ENCODE data around the gene RNF4.

RNF4 gene

DNA sequence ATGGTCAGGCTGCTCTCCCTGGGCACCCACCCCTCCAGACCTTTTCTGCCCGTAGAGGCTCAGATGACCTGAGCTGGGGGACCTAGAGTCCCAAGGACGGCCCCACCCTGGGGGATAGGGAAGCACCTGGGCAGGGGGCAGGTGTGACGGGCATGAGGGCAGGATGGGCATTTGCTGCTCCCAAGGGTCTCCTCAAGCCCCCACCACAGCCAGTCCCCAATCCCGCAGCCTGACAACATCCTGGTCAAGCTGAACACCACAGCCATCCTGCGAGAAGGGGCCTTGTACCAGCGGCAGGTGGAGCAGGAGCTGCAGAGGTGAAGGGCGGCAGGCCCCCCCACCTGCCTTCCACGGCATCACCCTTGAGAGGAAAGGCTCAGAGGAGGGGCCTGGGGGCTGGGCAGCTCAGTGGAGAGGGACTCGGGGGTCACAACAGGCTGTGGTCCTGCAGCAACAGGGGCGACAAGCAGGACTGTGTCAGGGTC lies 17.8 kb upstream of the RNF4 start:
- TF ChIP-seq SPI1 (IDR thresholded peaks at IDR 0.05; ENCODE audit: borderline replicate concordance, low read depth): no peak
- TF ChIP-seq, protein P1, sequence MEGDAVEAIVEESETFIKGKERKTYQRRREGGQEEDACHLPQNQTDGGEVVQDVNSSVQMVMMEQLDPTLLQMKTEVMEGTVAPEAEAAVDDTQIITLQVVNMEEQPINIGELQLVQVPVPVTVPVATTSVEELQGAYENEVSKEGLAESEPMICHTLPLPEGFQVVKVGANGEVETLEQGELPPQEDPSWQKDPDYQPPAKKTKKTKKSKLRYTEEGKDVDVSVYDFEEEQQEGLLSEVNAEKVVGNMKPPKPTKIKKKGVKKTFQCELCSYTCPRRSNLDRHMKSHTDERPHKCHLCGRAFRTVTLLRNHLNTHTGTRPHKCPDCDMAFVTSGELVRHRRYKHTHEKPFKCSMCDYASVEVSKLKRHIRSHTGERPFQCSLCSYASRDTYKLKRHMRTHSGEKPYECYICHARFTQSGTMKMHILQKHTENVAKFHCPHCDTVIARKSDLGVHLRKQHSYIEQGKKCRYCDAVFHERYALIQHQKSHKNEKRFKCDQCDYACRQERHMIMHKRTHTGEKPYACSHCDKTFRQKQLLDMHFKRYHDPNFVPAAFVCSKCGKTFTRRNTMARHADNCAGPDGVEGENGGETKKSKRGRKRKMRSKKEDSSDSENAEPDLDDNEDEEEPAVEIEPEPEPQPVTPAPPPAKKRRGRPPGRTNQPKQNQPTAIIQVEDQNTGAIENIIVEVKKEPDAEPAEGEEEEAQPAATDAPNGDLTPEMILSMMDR (IDR thresholded peaks at IDR 0.05; ENCODE audit: insufficient read depth, low read length): no peak
- TF ChIP-seq POLR2AphosphoS5 (IDR thresholded peaks at IDR 0.05; ENCODE audit: low read depth): no peak
- TF ChIP-seq, protein P2, sequence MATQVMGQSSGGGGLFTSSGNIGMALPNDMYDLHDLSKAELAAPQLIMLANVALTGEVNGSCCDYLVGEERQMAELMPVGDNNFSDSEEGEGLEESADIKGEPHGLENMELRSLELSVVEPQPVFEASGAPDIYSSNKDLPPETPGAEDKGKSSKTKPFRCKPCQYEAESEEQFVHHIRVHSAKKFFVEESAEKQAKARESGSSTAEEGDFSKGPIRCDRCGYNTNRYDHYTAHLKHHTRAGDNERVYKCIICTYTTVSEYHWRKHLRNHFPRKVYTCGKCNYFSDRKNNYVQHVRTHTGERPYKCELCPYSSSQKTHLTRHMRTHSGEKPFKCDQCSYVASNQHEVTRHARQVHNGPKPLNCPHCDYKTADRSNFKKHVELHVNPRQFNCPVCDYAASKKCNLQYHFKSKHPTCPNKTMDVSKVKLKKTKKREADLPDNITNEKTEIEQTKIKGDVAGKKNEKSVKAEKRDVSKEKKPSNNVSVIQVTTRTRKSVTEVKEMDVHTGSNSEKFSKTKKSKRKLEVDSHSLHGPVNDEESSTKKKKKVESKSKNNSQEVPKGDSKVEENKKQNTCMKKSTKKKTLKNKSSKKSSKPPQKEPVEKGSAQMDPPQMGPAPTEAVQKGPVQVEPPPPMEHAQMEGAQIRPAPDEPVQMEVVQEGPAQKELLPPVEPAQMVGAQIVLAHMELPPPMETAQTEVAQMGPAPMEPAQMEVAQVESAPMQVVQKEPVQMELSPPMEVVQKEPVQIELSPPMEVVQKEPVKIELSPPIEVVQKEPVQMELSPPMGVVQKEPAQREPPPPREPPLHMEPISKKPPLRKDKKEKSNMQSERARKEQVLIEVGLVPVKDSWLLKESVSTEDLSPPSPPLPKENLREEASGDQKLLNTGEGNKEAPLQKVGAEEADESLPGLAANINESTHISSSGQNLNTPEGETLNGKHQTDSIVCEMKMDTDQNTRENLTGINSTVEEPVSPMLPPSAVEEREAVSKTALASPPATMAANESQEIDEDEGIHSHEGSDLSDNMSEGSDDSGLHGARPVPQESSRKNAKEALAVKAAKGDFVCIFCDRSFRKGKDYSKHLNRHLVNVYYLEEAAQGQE (IDR thresholded peaks at IDR 0.05; ENCODE audit: insufficient replicate concordance, low read depth): no peak
- TF ChIP-seq GABPA (IDR thresholded peaks at IDR 0.05; ENCODE audit: low read depth): no peak
- Histone ChIP-seq H3K27ac (replicated peaks) (no peak overlapping the region), H3K27me3 (ENCODE audit: insufficient read depth, poor library complexity, severe bottlenecking) (no peaks in the 10 kb centered on the region), H3K4me3 (replicated peaks; ENCODE audit: insufficient read depth, low read length) (no peak overlapping the region)
- no peak for DNase-seq (ENCODE audit: low read depth in 1 of 2, low spot score in 1 of 2)

DNA sequence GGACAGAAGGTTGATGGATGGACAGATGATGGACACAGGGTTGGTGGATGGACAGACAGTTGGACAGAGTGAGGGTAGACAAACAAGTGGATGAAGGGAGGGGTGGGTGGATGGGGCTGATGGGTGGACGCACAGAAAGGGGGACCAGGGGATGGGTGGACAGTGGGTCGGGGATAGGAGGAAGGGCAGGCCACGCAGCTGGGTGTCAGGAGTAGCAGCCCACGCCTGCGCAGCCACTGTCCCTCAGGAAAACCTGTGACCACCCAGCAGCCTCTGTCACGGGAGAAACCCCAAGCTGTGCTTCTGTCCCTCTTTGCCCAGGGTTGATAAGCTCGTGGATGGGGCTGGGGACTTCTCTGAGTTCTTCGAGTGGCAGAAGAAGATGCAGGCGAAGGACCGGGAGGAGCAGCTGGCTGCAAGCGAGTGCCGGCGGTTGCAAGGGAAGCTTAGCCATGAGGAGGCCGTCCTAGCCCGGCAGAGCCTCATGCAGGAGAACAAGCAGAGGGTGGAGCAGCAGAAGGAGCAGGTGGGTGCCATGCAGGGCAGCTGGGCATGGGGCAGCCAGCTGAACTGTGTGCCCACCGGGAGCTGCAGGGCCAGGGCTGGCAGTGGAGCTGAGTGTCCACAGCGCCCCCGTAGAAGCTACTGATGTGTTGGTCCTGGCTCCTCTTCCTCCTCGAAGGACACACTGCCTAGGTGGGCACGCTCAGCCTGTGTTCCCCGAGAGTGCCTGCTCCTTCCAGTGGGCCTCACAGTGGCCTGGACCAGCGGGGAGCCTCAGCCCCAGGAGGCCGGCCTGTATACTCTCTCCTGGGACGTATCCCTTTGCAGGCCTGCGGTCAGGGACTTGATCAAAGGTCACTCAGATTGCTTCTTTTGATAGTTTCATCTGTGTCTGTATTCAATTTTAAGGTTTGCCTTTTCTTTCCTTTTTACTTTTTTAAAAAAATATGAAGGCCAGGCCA lies 16.8 kb upstream of the RNF4 start:
- H3K27me3 ChIP-seq (ENCODE audit: insufficient read depth, poor library complexity, severe bottlenecking): no peaks in the 10 kb centered on the region
- H3K4me3 ChIP-seq (replicated peaks; ENCODE audit: insufficient read depth, low read length): no peak overlapping the region
- H3K27ac ChIP-seq (replicated peaks): no peak overlapping the region
- TF ChIP-seq, protein P1 (IDR thresholded peaks at IDR 0.05; ENCODE audit: insufficient read depth, low read length): no peak
- no peak for TF ChIP-seq GABPA (IDR thresholded peaks at IDR 0.05; ENCODE audit: low read depth)
- no peak for TF ChIP-seq SPI1 (IDR thresholded peaks at IDR 0.05; ENCODE audit: borderline replicate concordance, low read depth)
- no peak for TF ChIP-seq POLR2AphosphoS5 (IDR thresholded peaks at IDR 0.05; ENCODE audit: low read depth)
- TF ChIP-seq, protein P2 (IDR thresholded peaks at IDR 0.05; ENCODE audit: insufficient replicate concordance, low read depth): no peak
- no peak for DNase-seq (ENCODE audit: low read depth in 1 of 2, low spot score in 1 of 2)

DNA sequence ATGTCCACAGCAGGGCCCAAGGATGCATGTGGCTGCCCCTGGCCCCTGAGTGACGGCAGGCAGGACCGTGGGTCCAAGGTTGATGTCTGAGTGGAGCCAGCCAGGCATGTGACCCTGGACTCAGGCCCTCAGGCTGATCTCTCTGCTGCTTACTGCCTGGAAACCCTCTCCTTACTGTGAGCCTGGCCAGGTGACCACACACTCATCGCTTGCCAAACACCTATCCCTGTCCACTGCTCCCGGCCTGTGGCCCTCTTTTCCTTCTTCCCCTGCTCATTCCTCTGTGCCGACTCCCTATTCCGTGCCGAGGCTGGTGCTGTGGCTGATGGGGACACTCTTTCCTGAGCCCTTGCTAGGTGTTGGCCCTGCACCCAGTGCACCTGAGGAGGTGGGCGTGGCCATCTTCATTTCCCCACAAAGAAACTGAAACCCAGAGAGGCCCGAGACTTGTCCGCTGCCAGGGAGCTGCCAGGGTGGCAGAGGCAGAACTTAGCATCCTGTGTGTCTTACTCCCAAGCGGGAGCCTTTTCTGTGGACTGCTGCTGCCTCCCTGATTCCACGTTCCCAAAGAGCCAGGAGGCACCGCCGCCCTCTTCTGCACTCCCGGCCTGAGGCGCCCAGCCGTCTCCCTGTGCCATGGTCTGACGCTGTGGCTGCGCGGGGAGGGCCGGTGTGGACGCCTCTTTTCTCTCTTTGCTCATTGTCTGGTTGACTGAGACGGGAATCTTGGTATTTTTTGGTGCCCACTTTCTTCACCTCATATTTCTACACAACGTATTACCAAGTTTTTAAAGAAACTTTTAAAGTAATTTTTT lies 11.2 kb upstream of the RNF4 start:
- Histone ChIP-seq H3K27ac (replicated peaks) (no peak overlapping the region), H3K4me3 (replicated peaks; ENCODE audit: insufficient read depth, low read length) (no peak overlapping the region), H3K27me3 (ENCODE audit: insufficient read depth, poor library complexity, severe bottlenecking) (no peaks in the 10 kb centered on the region)
- DNase-seq (ENCODE audit: low read depth in 1 of 2, low spot score in 1 of 2): no peak
- TF ChIP-seq SPI1 (IDR thresholded peaks at IDR 0.05; ENCODE audit: borderline replicate concordance, low read depth) (no peak), GABPA (IDR thresholded peaks at IDR 0.05; ENCODE audit: low read depth) (no peak), POLR2AphosphoS5 (IDR thresholded peaks at IDR 0.05; ENCODE audit: low read depth) (no peak)
- TF ChIP-seq, protein P2 (IDR thresholded peaks at IDR 0.05; ENCODE audit: insufficient replicate concordance, low read depth): no peak
- TF ChIP-seq, protein P1 (IDR thresholded peaks at IDR 0.05; ENCODE audit: insufficient read depth, low read length): no peak

All from HL-60 (cell line).